BE2C (cell line): ENCODE measurements around the gene ARHGAP6.

Experiments used
- DNase-seq: peaks from one replicate; pipeline ENCODE4 v3.0.0-alpha.2; 2020
- H3K27me3 ChIP-seq: fragments of 250-450 bp; sonication (Bioruptor Pico); 2 replicates; pipeline ENCODE4 v1.5.1; 2020; ENCODE audit warnings: mild to moderate bottlenecking
- H3K36me3 ChIP-seq: fragments of 250-450 bp; sonication (Bioruptor Pico); 2 replicates; pipeline ENCODE4 v1.5.1; 2020; ENCODE audit warnings: mild to moderate bottlenecking
- H3K4me1 ChIP-seq: fragments of 250-450 bp; sonication (Bioruptor Pico); 2 replicates; pipeline ENCODE4 v1.5.1; 2020
- H3K4me3 ChIP-seq: 2 replicates; pipeline ENCODE4 v1.5.1; 2011; ENCODE audit warnings: low read depth, low read length
- H3K9me3 ChIP-seq: fragments of 250-450 bp; sonication (Bioruptor Pico); 2 replicates; pipeline ENCODE4 v1.5.1; 2020
- CTCF ChIP-seq: IDR thresholded peaks from 2 replicates; pipeline ENCODE4 v1.5.1; 2012; ENCODE audit warnings: mild to moderate bottlenecking, low read depth, low read length

Gene ARHGAP6

DNA sequence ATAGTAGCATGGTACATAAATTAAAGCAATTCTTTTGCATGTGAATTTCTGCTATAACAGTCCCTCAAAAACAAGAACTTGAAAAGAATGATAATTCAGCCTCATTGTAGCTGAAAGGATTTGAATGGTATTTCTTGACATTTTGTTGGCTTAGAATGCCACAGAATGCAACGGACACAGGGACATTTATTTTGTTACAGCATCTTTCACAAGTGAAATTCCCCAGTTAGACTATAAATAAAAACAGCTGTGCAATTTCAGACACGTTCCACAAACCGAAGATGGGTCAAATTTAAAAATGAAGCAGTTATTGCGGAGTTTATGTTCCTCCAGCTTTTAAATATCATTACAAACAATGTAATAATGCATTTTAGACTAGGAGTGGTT, 455.3 kb downstream of the ARHGAP6 start:
- no peak for TF ChIP-seq CTCF
- H3K36me3 ChIP-seq, result no peaks in the 10 kb centered on the region
- DNase-seq, result no peak
- no peak overlapping the region for H3K4me3 ChIP-seq
- H3K27me3 ChIP-seq, result no peaks in the 10 kb centered on the region
- H3K4me1 ChIP-seq, result no peaks in the 10 kb centered on the region
- no peaks in the 10 kb centered on the region for H3K9me3 ChIP-seq

GRCh38 chrX:11209798-11210414, 455.8 kb downstream of the ARHGAP6 start:
- no peak for DNase-seq
- no peaks in the 10 kb centered on the region for H3K36me3 ChIP-seq
- TF ChIP-seq CTCF, result no peak
- H3K4me3 ChIP-seq, result no peak overlapping the region
- H3K27me3 ChIP-seq, result no peaks in the 10 kb centered on the region
- H3K9me3 ChIP-seq, result no peaks in the 10 kb centered on the region
- no peaks in the 10 kb centered on the region for H3K4me1 ChIP-seq

DNA sequence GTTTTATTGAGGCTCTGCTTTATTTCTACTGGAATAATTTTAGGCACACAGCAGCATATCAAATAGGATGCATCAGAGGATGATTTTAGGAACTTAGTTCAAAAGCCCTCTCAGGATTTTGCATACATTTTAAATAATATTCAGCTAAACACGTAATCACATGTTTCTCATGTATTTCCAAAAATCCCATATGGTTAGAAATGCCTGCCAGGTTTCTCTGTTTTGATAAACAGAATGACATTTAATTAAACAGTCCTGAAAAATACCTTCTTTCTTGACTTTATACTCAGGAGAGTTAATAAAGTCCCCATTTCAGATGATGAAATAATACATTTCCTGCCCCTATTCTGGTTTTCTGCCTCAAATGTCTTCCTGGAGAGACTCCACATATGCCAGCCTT, 459.0 kb downstream of the ARHGAP6 start:
- no peaks in the 10 kb centered on the region for H3K4me1 ChIP-seq
- no peaks in the 10 kb centered on the region for H3K36me3 ChIP-seq
- no peaks in the 10 kb centered on the region for H3K27me3 ChIP-seq
- TF ChIP-seq CTCF, result no peak
- DNase-seq, result no peak
- H3K4me3 ChIP-seq, result no peak overlapping the region
- no peaks in the 10 kb centered on the region for H3K9me3 ChIP-seq

GRCh38 chrX:11205796-11206195, 459.9 kb downstream of the ARHGAP6 start:
- H3K4me3 ChIP-seq, result no peak overlapping the region
- no peak for TF ChIP-seq CTCF
- DNase-seq, result no peak
- no peaks in the 10 kb centered on the region for H3K9me3 ChIP-seq
- H3K27me3 ChIP-seq, result no peaks in the 10 kb centered on the region
- no peaks in the 10 kb centered on the region for H3K4me1 ChIP-seq
- H3K36me3 ChIP-seq, result no peaks in the 10 kb centered on the region

DNA sequence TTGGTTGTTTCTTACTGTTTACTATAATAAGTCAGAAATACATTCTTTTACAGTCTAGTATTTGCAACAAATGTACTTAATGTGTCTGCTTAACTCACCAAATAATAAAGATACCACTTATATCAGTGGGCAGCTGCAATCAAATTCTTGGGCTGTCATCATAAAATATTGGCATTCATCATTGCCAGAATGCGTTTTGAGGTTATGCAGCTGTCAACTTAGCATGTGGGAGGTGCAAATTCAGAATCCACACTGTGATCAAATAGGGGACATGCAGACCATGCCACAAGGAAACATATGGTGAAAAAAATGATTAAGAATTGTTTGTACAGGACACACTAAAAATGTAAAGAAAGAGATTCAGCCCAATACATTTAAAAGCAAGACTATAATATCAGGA, 468.0 kb downstream of the ARHGAP6 start:
- TF ChIP-seq CTCF, result no peak
- no peak for DNase-seq
- no peaks in the 10 kb centered on the region for H3K36me3 ChIP-seq
- H3K4me1 ChIP-seq, result no peaks in the 10 kb centered on the region
- no peaks in the 10 kb centered on the region for H3K27me3 ChIP-seq
- no peaks in the 10 kb centered on the region for H3K9me3 ChIP-seq
- H3K4me3 ChIP-seq, result no peak overlapping the region

DNA sequence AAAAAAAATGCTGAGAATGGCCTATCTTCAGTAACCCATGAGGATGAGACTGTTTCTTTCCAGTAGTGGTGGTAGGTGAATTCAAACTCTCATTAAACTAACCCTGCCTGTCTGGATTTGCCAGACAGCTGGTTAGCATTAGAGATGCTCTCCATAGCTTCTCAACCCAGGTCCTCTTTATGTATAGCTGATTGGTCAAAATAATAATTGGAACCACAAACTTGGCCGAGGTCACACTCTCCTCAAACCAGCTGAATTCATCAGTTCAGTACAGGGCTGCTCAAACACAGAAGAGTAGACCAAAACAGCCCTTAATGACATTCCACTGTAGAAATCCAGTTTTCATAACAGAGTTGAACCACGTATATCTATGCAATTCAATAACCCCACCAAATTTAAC, 469.2 kb downstream of the ARHGAP6 start:
- Histone ChIP-seq H3K9me3 (no peaks in the 10 kb centered on the region), H3K36me3 (no peaks in the 10 kb centered on the region), H3K4me1 (no peaks in the 10 kb centered on the region), H3K4me3 (no peak overlapping the region), H3K27me3 (no peaks in the 10 kb centered on the region)
- TF ChIP-seq CTCF, result no peak
- DNase-seq, result no peak
